HG03521 (cell line): Measurements from ENCODE around the gene SH2D3A.
"Not testable (repeated sequence)": the region's sequence is repeated elsewhere in the genome, so short reads cannot be mapped to it uniquely, and the experiment has no call there.

ENCODE experiments used
- ATAC-seq: cut with Tn5 transposase; IDR thresholded peaks from one replicate; pipeline ENCODE4 v1.9.1; 2021; ENCODE audit warnings: mild to moderate bottlenecking, moderate library complexity; ENCODE audit not compliant: unreplicated experiment

SH2D3A gene

GRCh38 chr19:6710273-6711077 lies 56.8 kb downstream of the SH2D3A start:
- ATAC-seq = no peak

- ATAC-seq = no peak
Observed at GRCh38 chr19:6709549-6709948, 57.7 kb downstream of the SH2D3A start.

GRCh38 chr19:6708913-6709312 lies 58.3 kb downstream of the SH2D3A start:
- ATAC-seq = not testable (repeated sequence)

- ATAC-seq = no peak
Observed at GRCh38 chr19:6708346-6708745, 58.9 kb downstream of the SH2D3A start.

- ATAC-seq = no peak
Observed at GRCh38 chr19:6707658-6708018, 59.6 kb downstream of the SH2D3A start.

- no peak for ATAC-seq
Observed at GRCh38 chr19:6707011-6707657, 60.1 kb downstream of the SH2D3A start.

GRCh38 chr19:6706633-6706958 lies 60.6 kb downstream of the SH2D3A start:
- ATAC-seq = no peak

- ATAC-seq = no peak
Observed at GRCh38 chr19:6705931-6706632, 61.2 kb downstream of the SH2D3A start.
